H1 (cell line): ENCODE data around the gene ANLN. TPM values are rescaled to one million over a fixed set of nuclear protein-coding genes. Genes with fewer than 3 reads are reported as not detected.
"Not testable (repeated sequence)": the region's sequence is repeated elsewhere in the genome, so short reads cannot be mapped to it uniquely, and the experiment has no call there.

Experiments used
- CTCF ChIA-PET: fragments of 300-600 bp; sonication (Branson Sonifier 250); formaldehyde crosslinking; loops from one replicate; lab custom pipeline; 2021; ENCODE audit not compliant: partially characterized antibody; lab: Charles Lee
- POLR2A ChIA-PET: fragments of 300-600 bp; sonication (Branson Sonifier 250); formaldehyde crosslinking; loops from one replicate; lab custom pipeline; 2021; ENCODE audit warnings: inconsistent platforms; ENCODE audit not compliant: partially characterized antibody; lab: Charles Lee
- DNase-seq, 2 experiments: peaks; one replicate each; pipeline versions ENCODE4 v3.0.0 to v3.0.0-alpha.2; 2010 to 2022; ENCODE audit warnings: low spot score in 2 of 2, low read depth in 1 of 2, mixed read lengths in 1 of 2
- FAIRE-seq: peaks from 2 replicates; lab custom pipeline; 2011; peaks lifted over from hg19 to GRCh38; lab: Jason Lieb, UNC
- H2AFZ ChIP-seq: 2 replicates; pipeline ENCODE4 v1.8.1; 2012; ENCODE audit warnings: low read length, inconsistent platforms
- H2AK5ac ChIP-seq: 2 replicates; pipeline ENCODE4 v1.6.1; 2013; ENCODE audit warnings: low read depth, low read length
- H2BK120ac ChIP-seq: replicated peaks from 2 replicates; pipeline ENCODE3; 2013; ENCODE audit warnings: low read depth, low read length, inconsistent platforms
- H2BK12ac ChIP-seq: 2 replicates; pipeline ENCODE4 v1.6.1; 2013; ENCODE audit warnings: low read depth, low read length
- H2BK15ac ChIP-seq: 2 replicates; pipeline ENCODE4 v1.6.1; 2013; ENCODE audit warnings: low read length
- H2BK20ac ChIP-seq: 2 replicates; pipeline ENCODE4 v1.6.1; 2013; ENCODE audit warnings: low read length
- H2BK5ac ChIP-seq: 2 replicates; pipeline ENCODE4 v1.6.1; 2013; ENCODE audit warnings: low read depth, low read length
- H3K14ac ChIP-seq: 2 replicates; pipeline ENCODE4 v1.6.1; 2013; ENCODE audit warnings: inconsistent platforms; ENCODE audit not compliant: insufficient read length
- H3K18ac ChIP-seq: 2 replicates; pipeline ENCODE4 v1.6.1; 2013; ENCODE audit warnings: low read length; ENCODE audit errors: extremely low read depth
- H3K23ac ChIP-seq: 2 replicates; pipeline ENCODE4 v1.6.1; 2013; ENCODE audit warnings: inconsistent platforms; ENCODE audit not compliant: insufficient read length
- H3K23me2 ChIP-seq: 2 replicates; pipeline ENCODE4 v1.6.1; 2013; ENCODE audit warnings: low read depth, low read length
- H3K27ac ChIP-seq: 2 replicates; pipeline ENCODE4 v1.6.1; 2011; ENCODE audit warnings: low read depth, low read length, inconsistent platforms
- H3K27me3 ChIP-seq, 4 experiments: replicated peaks in 1 of 4; 1 replicate in 1 of 4; 2 replicates in 3 of 4; pipeline versions ENCODE4 v1.6.1 to v1.8.1; 2011 to 2013; ENCODE audit warnings: low read length in 3 of 4, mild to moderate bottlenecking in 3 of 4, inconsistent platforms in 2 of 4, mixed read lengths in 2 of 4, moderate library complexity in 1 of 4; ENCODE audit not compliant: control insufficient read depth in 3 of 4, insufficient read depth in 3 of 4; ENCODE audit errors: extremely low read depth in 1 of 4
- H3K36me3 ChIP-seq, 4 experiments: 2 replicates each; pipeline versions ENCODE4 v1.6.1 to v1.8.1; 2011 to 2013; ENCODE audit warnings: mild to moderate bottlenecking in 4 of 4, low read length in 3 of 4, moderate library complexity in 2 of 4, control low read depth in 1 of 4, inconsistent platforms in 1 of 4; ENCODE audit not compliant: insufficient read depth in 4 of 4, control insufficient read depth in 2 of 4
- H3K4ac ChIP-seq: replicated peaks from 2 replicates; pipeline ENCODE3; 2013; ENCODE audit warnings: low read length, low read depth, mixed read lengths, inconsistent platforms; ENCODE audit not compliant: insufficient read length
- H3K4me1 ChIP-seq, 4 experiments: replicated peaks in 1 of 4; 1 replicate in 1 of 4; 2 replicates in 3 of 4; pipeline versions ENCODE4 v1.6.1 to v1.8.1; 2011 to 2013; ENCODE audit warnings: low read length in 3 of 4, inconsistent platforms in 2 of 4, mixed read lengths in 1 of 4; ENCODE audit not compliant: insufficient read depth in 4 of 4, control insufficient read depth in 3 of 4
- H3K4me2 ChIP-seq, 2 experiments: 2 replicates each; pipeline versions ENCODE4 v1.6.1 to v1.8.1; 2011 to 2013; ENCODE audit warnings: low read depth in 2 of 2, low read length in 2 of 2, control low read depth in 1 of 2, inconsistent platforms in 1 of 2, mild to moderate bottlenecking in 1 of 2; ENCODE audit not compliant: insufficient read depth in 1 of 2
- H3K4me3 ChIP-seq, 4 experiments: fragments of 200-600, 300-600 bp in 1 of 4; sonication (generic), shearing (Covaris generic), sonication (Bioruptor Twin) in 1 of 4; 2 replicates each; pipeline versions ENCODE4 v1.5.1 to v1.8.1; 2011 to 2016; ENCODE audit warnings: low read length in 4 of 4, low read depth in 3 of 4, control low read depth in 2 of 4, inconsistent platforms in 2 of 4, mild to moderate bottlenecking in 2 of 4, mixed read lengths in 1 of 4, moderate library complexity in 1 of 4; ENCODE audit not compliant: insufficient read depth in 2 of 4; ENCODE audit errors: extremely low read depth in 1 of 4
- H3K56ac ChIP-seq: replicated peaks from 2 replicates; pipeline ENCODE3; 2013; ENCODE audit warnings: low read depth, mild to moderate bottlenecking, mixed read lengths, low read length, inconsistent platforms; ENCODE audit not compliant: insufficient read length
- H3K79me1 ChIP-seq: 2 replicates; pipeline ENCODE4 v1.6.1; 2013; ENCODE audit warnings: low read depth, low read length, control low read depth
- H3K79me2 ChIP-seq, 2 experiments: 2 replicates each; pipeline versions ENCODE4 v1.6.1 to v1.8.1; 2012 to 2013; ENCODE audit warnings: low read length in 2 of 2, mild to moderate bottlenecking in 2 of 2, inconsistent platforms in 1 of 2; ENCODE audit not compliant: insufficient read depth in 2 of 2, control insufficient read depth in 1 of 2
- H3K9ac ChIP-seq, 4 experiments: replicated peaks in 1 of 4; 1 replicate in 1 of 4; 2 replicates in 3 of 4; pipeline versions ENCODE4 v1.6.1 to v1.8.1; 2011 to 2013; ENCODE audit warnings: low read depth in 3 of 4, low read length in 3 of 4, control low read depth in 2 of 4, mild to moderate bottlenecking in 2 of 4, moderate library complexity in 2 of 4, inconsistent platforms in 1 of 4; ENCODE audit errors: extremely low read depth in 1 of 4
- H3K9me3 ChIP-seq, 2 experiments: 2 replicates each; pipeline versions ENCODE4 v1.6.1 to v1.8.1; 2012 to 2013; ENCODE audit warnings: mild to moderate bottlenecking in 2 of 2, moderate library complexity in 2 of 2, control low read depth in 1 of 2, inconsistent platforms in 1 of 2, low read depth in 1 of 2, low read length in 1 of 2, mixed read lengths in 1 of 2; ENCODE audit not compliant: insufficient read depth in 2 of 2
- H4K20me1 ChIP-seq, 2 experiments: replicated peaks in 1 of 2; 2 replicates each; pipeline versions ENCODE3 to v1.8.1; 2011 to 2013; ENCODE audit warnings: inconsistent platforms in 2 of 2, low read length in 2 of 2, mild to moderate bottlenecking in 1 of 2; ENCODE audit not compliant: insufficient read depth in 2 of 2, control insufficient read depth in 1 of 2
- H4K5ac ChIP-seq: 2 replicates; pipeline ENCODE4 v1.6.1; 2013; ENCODE audit warnings: low read length, low read depth, mixed read lengths, inconsistent platforms; ENCODE audit not compliant: insufficient read length
- H4K8ac ChIP-seq: 2 replicates; pipeline ENCODE4 v1.8.0; 2013; ENCODE audit warnings: mild to moderate bottlenecking, moderate library complexity, low read length, inconsistent platforms; ENCODE audit not compliant: insufficient read depth; ENCODE audit errors: extremely low read depth
- H4K91ac ChIP-seq: replicated peaks from 2 replicates; pipeline ENCODE3; 2013; ENCODE audit warnings: low read length, mixed read lengths, inconsistent platforms; ENCODE audit not compliant: insufficient read length
- WGBS, 2 experiments: shearing (Covaris generic) in 1 of 2; methylation state at CpG; one replicate each; pipeline versions ENCODE4 v1.1.6 to v1.1.7; 2013 to 2015; ENCODE audit warnings: low lambda C conversion rate in 2 of 2, mixed read lengths in 2 of 2, inconsistent platforms in 1 of 2, low coverage in 1 of 2, missing lambda C conversion rate in 1 of 2; ENCODE audit not compliant: insufficient replicate concordance in 2 of 2, insufficient coverage in 1 of 2, insufficient read length in 1 of 2; ENCODE audit errors: extremely low coverage in 1 of 2, missing lambda C conversion rate in 1 of 2; 5-methylcytosine and 5-hydroxymethylcytosine counted together
- polyA plus RNA-seq, 7 experiments: library from polyadenylated mRNA; depleted of rRNA in 3 of 7; stranded (reverse) in 5 of 7; unstranded in 2 of 7; fragments of >200 nt in 5 of 7; fragments of 200-250 nt in 2 of 7; gene quantifications; 1 replicate in 5 of 7; 2 replicates in 1 of 7; 4 replicates in 1 of 7; pipeline versions ENCODE4 v1.2.1 to v1.2.3, GENCODE V29; 2011 to 2013; ENCODE audit warnings: missing spikeins in 2 of 7, mixed read lengths in 2 of 7
- total RNA-seq: library from RNA; stranded (reverse); fragmentation: NEBNext Ultra II Directional; extraction: Animal tissue kit (Norgen Biotek cat#: 25700); gene quantifications from 2 replicates; pipeline ENCODE4 v1.2.1, GENCODE V29; 2021

Gene ANLN
- total and polyA plus RNA-seq, 2 of the 8 experiments (the other 6 are each of a cell fraction or from before 2014, with no cell fraction given), result 18.5 to 90.1 TPM

GRCh38 chr7:36497176-36497575 lies 107.5 kb downstream of the ANLN start:
- WGBS, 2 experiments, result 91% methylated on average over 6 of the region's 6 CpGs; no CpG with 5 or more reads in 1 of the 2 experiments
- H4K91ac ChIP-seq, DNase-seq, H4K5ac ChIP-seq, FAIRE-seq, H4K20me1 ChIP-seq, POLR2A ChIA-PET, H3K79me2 ChIP-seq, H3K23ac ChIP-seq, H3K27me3 ChIP-seq, H2BK120ac ChIP-seq, H3K14ac ChIP-seq, H3K9me3 ChIP-seq, H2BK15ac ChIP-seq, H3K23me2 ChIP-seq, H2BK12ac ChIP-seq, H3K79me1 ChIP-seq, H3K4me3 ChIP-seq, H2BK5ac ChIP-seq, H3K4ac ChIP-seq, H3K56ac ChIP-seq, H3K4me2 ChIP-seq, H4K8ac ChIP-seq, H3K18ac ChIP-seq, H3K27ac ChIP-seq, H3K9ac ChIP-seq, H3K36me3 ChIP-seq, H2AK5ac ChIP-seq, H3K4me1 ChIP-seq, H2BK20ac ChIP-seq, H2AFZ ChIP-seq: not testable (repeated sequence)
- CTCF ChIA-PET, result interaction anchor here (0.5 to 1.5 kb wide), 3 partner anchors 173 to 691 kb away, joined by 3 to 5 read pairs (median 3); no protein-coding TSS in a partner anchor
